Islet precursor cell (in vitro differentiated cells): ENCODE results near the gene CKAP2.
"Not testable (repeated sequence)": the region's sequence is repeated elsewhere in the genome, so short reads cannot be mapped to it uniquely, and the experiment has no call there.

Experiments
- DNase-seq: peaks from one replicate; pipeline ENCODE4 v3.0.0-alpha.2; 2018

The CKAP2 gene, protein sequence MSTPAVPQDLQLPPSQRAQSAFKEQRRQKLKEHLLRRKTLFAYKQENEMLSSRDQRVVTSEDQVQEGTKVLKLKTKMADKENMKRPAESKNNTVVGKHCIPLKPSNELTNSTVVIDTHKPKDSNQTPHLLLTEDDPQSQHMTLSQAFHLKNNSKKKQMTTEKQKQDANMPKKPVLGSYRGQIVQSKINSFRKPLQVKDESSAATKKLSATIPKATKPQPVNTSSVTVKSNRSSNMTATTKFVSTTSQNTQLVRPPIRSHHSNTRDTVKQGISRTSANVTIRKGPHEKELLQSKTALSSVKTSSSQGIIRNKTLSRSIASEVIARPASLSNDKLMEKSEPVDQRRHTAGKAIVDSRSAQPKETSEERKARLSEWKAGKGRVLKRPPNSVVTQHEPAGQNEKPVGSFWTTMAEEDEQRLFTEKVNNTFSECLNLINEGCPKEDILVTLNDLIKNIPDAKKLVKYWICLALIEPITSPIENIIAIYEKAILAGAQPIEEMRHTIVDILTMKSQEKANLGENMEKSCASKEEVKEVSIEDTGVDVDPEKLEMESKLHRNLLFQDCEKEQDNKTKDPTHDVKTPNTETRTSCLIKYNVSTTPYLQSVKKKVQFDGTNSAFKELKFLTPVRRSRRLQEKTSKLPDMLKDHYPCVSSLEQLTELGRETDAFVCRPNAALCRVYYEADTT

GRCh38 chr13:52454820-52455676 lies at the start of gene CKAP2:
Gene CKAP2 (plus strand): TSS chr13:52455478. CDS start chr13:52455557, 79 bp downstream.
- DNase-seq = peak; percentile 98

DNA sequence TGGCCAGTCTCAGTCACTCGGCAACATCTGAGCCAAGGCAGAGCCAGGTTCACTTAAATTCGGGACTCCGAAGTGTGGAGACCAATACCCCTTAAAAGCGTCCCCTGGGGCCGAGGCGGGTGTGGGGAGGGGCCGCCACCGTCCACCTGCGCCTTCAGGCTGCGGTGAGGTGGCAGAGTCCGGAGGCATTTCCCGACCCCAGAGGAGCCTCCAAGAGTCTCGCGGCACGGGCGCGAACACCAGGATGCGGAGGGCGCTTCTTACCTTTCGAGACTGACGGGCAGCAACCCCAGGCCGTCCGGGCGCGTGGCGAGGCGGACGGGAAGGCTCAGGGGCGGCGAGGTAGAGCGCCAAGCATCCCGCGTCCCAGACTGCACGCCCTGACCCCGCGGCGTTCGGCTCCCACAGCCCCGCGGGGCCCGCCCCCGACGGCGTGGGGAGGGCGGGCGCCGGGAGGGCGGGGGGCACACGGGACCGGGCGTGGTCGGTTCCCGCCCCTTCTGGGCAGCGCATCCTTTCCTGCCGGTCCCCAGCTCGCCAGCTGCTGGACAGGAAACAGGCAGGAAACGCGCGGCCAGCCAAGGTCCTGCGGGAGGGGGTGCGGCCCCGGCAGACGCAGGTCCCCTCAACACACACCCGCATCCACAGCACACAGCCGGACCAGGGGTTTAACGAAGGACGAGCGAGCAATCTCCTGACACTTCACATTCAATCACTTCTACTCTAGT lies 49.3 kb upstream of the CKAP2 start, which contains the start of gene THSD1:
Gene THSD1 (minus strand): TSS at position 406 of the 728 bp plus-strand sequence. CDS start 3,572 bp downstream, outside the sequence.
- DNase-seq = peak; percentile 74

- no peak for DNase-seq
Observed at GRCh38 chr13:52406629-52407028, 48.6 kb upstream of the CKAP2 start.

DNA sequence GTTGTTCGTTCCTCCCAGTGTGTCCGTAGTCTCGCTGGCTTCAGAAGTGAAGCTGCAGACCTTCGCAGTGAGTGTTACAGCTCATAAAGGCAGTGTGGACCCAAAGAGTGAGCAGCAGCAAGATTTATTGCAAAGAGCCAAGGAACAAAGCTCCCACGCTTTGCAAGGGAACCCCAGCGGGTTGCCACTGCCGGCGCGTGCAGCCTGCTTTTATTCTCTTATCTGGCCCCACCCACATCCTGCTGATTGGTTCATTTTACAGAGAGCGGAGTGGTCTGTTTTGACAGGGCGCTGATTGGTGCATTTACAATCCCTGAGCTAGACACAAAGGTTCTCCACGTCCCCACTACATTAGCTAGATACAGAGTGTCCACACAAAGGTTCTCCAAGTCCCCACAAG lies 47.8 kb upstream of the CKAP2 start:
- DNase-seq = not testable (repeated sequence)

- DNase-seq = not testable (repeated sequence)
Observed at GRCh38 chr13:52408071-52408658, 47.1 kb upstream of the CKAP2 start.

DNA sequence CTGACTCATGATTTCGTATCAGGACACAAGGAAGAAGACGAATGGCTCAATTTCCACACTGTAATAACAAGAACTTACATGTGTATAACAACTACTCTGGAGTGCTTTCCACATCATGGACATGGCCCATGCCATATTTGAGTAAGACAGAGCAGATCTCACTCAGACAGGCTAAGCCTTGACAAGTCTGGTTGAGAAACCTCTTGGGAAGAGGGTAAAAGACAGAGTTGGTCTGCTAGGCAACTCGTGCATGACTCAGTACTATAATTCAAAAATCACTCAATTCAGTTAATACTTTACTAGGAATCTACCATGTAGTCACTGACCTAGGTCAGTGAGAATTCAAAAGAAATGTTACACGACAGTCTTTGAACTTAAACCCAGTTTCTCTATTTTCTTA lies 43.6 kb upstream of the CKAP2 start:
- DNase-seq = no peak

- DNase-seq = no peak
Observed at GRCh38 chr13:52412128-52412527, 43.1 kb upstream of the CKAP2 start.

DNA sequence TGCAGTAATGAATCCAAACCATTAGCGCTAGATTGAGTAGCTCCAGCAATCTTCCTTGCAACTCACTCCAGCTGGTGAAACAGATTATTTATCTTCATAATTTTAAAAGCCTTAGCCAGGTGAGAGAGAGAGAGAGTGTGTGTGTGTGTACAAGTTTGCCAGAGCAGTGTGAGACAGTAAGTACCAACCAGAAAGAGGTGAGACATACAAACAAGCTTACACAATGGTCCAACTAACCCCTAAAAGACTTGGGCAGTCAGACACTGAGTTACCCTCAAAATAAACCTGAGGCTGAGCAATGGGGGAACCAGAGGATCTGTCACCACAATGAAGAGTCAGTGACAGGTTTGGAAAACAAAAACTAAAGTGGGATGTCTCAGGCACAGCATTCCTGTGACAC lies 41.2 kb upstream of the CKAP2 start:
- no peak for DNase-seq

- DNase-seq = no peak
Observed at GRCh38 chr13:52414963-52415362, 40.3 kb upstream of the CKAP2 start.

DNA sequence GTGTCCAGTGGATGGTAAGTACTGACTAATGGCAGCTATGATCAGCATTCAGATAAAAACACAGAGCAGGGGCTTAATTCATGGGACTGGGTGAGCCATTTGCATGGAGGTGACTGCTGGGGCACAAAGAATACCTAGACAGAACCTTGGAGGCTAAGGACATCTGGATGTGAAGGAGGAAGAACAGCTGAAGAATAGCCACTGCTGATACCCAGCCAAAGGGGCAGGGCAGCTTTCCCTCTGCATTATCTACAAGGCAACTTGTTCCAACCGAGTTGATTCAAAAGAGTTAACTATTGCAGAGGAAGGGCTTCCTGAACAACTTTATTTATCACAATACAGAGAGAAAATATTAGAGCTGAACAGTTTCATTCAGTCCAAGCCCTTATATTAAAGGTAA lies 36.2 kb upstream of the CKAP2 start:
- DNase-seq = no peak

- DNase-seq = no peak
Observed at GRCh38 chr13:52421216-52421615, 34.1 kb upstream of the CKAP2 start.

DNA sequence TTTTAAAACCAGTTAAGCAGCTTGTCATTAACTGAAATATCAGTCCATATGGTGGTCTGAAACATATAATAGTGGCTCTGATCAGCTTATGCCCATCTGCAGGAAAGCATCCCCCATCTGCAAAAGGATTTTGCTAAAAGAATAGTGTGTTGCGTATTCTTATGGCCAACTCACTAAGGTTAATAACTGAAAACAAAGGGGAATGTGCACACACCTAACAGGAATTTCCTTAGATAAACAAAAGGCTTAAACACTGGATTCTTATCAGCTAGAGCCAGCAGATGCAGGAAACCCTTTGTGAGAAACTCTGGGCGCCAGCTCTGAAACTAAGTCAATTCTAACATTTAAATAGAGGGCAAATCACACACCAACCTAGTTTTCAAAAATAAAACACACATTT lies 27.0 kb upstream of the CKAP2 start:
- DNase-seq = no peak

DNA sequence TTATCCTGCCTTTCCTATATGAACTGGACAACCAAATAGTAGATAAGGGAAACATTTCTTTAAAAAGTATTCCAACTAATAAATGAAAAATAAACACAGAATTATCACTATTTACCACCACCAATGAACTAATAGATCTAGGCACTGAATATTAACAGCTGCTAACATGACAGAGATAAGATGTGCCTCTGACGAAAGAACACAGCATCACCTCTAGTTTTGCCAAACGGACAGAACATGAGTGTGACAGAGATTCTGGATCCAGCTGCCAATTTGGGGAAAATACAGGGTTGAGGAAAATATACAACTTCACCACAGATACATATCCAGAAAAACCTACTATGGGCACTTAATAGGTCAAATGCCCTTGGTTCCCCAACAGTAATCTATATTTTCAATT lies 22.8 kb upstream of the CKAP2 start:
- DNase-seq = no peak

- no peak for DNase-seq
Observed at GRCh38 chr13:52446265-52446664, 9.0 kb upstream of the CKAP2 start.

DNA sequence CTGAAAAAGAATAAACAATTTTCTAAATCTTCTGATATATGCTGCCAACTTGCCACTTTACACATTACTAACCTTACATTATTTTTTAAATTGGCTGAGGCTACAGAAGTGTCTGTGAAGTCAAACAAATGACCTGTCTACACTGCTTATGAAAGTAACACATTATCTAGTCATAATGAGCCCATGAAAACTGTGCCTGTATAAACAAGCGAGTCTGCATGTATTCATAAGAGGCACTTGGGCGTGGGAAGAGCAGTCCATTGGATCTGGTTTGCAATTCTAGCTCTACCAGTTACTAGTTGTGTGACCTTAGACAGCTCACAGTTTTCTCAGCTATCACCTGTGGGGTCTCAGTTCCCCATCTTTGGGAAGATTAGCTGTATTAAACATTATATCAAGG lies 7.9 kb upstream of the CKAP2 start:
- DNase-seq = no peak

DNA sequence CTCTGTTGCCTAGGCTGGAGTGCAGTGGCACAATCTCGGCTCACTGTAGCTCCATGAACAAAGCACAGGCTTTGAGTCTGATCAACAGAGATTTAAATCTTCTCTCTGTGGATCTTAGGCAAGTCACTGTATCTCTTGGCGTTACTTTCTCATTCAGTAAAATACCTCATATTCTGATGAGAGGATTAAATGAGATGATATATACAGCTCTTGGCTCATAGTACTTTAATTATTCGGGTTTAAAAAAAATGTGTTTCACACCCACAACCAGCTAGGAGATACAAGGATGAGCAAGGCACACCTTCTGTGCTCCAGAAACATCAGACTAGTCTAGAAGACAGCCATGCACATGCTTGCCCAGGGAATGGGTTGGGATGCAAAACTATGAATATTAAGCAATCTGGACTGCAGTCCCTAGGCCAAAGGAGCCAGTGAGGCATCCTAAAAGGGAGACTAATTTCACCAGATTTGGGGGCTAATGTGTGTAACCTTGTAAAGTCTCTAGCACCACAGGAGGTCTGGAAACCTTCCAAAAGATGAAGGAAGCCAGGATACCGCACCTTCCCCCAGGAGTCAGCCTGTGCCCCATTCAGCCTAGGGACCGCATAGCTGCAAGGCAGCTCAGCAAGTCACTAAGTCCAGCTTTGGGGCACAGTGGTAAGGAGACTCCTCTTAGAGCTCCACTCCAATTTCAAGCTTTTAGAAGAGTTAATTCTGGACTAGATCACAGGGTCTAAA lies 7.3 kb upstream of the CKAP2 start:
- no peak for DNase-seq

- DNase-seq = no peak
Observed at GRCh38 chr13:52449331-52450011, 5.8 kb upstream of the CKAP2 start.

DNA sequence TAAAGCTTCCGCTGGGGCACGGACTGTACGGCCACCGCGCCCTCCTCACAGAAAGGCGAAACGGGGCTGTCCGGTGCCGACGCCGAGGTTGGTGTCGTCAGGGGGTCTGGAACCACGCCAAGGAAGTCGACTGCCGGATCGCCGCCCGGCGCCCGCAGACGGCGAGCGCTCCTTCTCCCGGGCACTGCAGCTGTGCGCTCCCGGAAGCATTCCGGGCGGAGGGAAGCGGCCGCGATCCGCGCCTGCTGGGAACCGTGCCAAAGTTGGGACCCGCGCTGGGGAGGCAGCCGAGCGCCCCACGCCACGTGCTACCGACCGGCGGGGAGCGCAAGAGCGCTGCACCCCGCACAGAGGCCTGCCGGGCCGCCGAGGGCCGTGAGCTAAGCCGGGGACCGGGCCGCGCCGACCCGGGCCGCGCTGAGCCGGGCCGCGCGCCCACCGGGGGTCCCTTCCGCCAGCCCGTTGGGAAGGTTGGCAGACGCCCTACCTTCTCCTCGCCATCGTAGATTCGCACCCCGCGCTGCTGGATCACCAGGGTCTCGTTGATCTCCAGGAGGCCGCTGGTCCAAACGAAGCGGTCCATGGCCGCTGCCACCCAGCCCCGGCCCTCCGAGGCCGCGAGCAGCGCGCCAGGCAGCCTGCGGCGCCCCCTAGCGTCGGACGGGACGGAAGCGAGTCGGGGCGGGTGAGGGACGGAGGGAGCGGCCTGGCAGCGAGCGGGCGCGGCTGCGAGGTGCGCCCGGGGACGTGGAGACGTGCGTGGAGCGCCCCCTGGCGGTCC lies 5.1 kb upstream of the CKAP2 start, which contains the start of gene VPS36:
Gene VPS36 (minus strand): TSS at position 623 of the 781 bp plus-strand sequence. CDS start 40 bp downstream, at position 583.
- DNase-seq = peak; percentile 96

GRCh38 chr13:52450793-52451116 lies 4.5 kb upstream of the CKAP2 start:
- no peak for DNase-seq
